Astrocyte (in vitro differentiated cells and primary cell): ENCODE results near the gene PRTN3. TPM values are rescaled to one million over a fixed set of nuclear protein-coding genes. Genes with fewer than 3 reads are reported as not detected.

Source experiments
- DNase-seq: peaks from one replicate; pipeline ENCODE4 v3.0.0-alpha.2; 2010; ENCODE audit warnings: low read depth
- FAIRE-seq: peaks from 2 replicates; lab custom pipeline; 2011; peaks lifted over from hg19 to GRCh38; lab: Jason Lieb, UNC
- H2AFZ ChIP-seq: 2 replicates; pipeline ENCODE4 v1.6.0; 2012; ENCODE audit warnings: low read depth, low read length, inconsistent platforms
- H3K27ac ChIP-seq: 2 replicates; pipeline ENCODE4 v1.5.1; 2011; ENCODE audit warnings: low read depth, low read length, inconsistent platforms
- H3K27me3 ChIP-seq: 2 replicates; pipeline ENCODE4 v1.6.0; 2011; ENCODE audit warnings: low read length, inconsistent platforms; ENCODE audit not compliant: insufficient read depth
- H3K36me3 ChIP-seq: 2 replicates; pipeline ENCODE4 v1.5.1; 2011; ENCODE audit warnings: low read length, inconsistent platforms; ENCODE audit not compliant: insufficient read depth
- H3K4me1 ChIP-seq: 2 replicates; pipeline ENCODE4 v1.5.1; 2011; ENCODE audit warnings: low read length, inconsistent platforms; ENCODE audit not compliant: insufficient read depth
- H3K4me2 ChIP-seq: 2 replicates; pipeline ENCODE4 v1.6.0; 2012; ENCODE audit warnings: low read length, inconsistent platforms
- H3K4me3 ChIP-seq: 2 replicates; pipeline ENCODE4 v1.5.1; 2011; ENCODE audit warnings: low read depth, mild to moderate bottlenecking, low read length, inconsistent platforms; ENCODE audit not compliant: insufficient read depth
- H3K79me2 ChIP-seq: 2 replicates; pipeline ENCODE4 v1.6.0; 2012; ENCODE audit warnings: mild to moderate bottlenecking, low read length, inconsistent platforms; ENCODE audit not compliant: insufficient read depth
- H3K9ac ChIP-seq: 2 replicates; pipeline ENCODE4 v1.6.0; 2012; ENCODE audit warnings: mild to moderate bottlenecking, low read length, inconsistent platforms
- H3K9me3 ChIP-seq: 2 replicates; pipeline ENCODE4 v1.5.1; 2012; ENCODE audit warnings: low read depth, mild to moderate bottlenecking, low read length, inconsistent platforms; ENCODE audit not compliant: insufficient read depth
- H4K20me1 ChIP-seq: 2 replicates; pipeline ENCODE4 v1.6.0; 2012; ENCODE audit warnings: low read length, inconsistent platforms; ENCODE audit not compliant: insufficient read depth
- H3K27ac Mint-ChIP-seq: one replicate; pipeline ENCODE4 v1.8.0; 2021; ENCODE audit warnings: mild to moderate bottlenecking, mixed read lengths; ENCODE audit not compliant: unreplicated experiment
- H3K27me3 Mint-ChIP-seq: one replicate; pipeline ENCODE4 v1.8.0; 2021; ENCODE audit warnings: low read depth, mixed read lengths; ENCODE audit not compliant: unreplicated experiment
- H3K36me3 Mint-ChIP-seq: one replicate; pipeline ENCODE4 v1.8.0; 2021; ENCODE audit warnings: low read depth, mixed read lengths; ENCODE audit not compliant: unreplicated experiment
- H3K4me1 Mint-ChIP-seq: one replicate; pipeline ENCODE4 v1.8.0; 2021; ENCODE audit warnings: low read depth, mixed read lengths; ENCODE audit not compliant: unreplicated experiment
- H3K4me3 Mint-ChIP-seq: one replicate; pipeline ENCODE4 v1.8.0; 2021; ENCODE audit warnings: mild to moderate bottlenecking, moderate library complexity, mixed read lengths; ENCODE audit not compliant: unreplicated experiment
- H3K9me3 Mint-ChIP-seq: one replicate; pipeline ENCODE4 v1.8.0; 2021; ENCODE audit warnings: mild to moderate bottlenecking, mixed read lengths; ENCODE audit not compliant: unreplicated experiment
- CTCF ChIP-seq: IDR thresholded peaks from 2 replicates; pipeline ENCODE4 v1.5.1; 2011; ENCODE audit warnings: low read depth, mild to moderate bottlenecking, inconsistent platforms, low read length, moderate library complexity; ENCODE audit not compliant: insufficient read depth
- EZH2 ChIP-seq: IDR thresholded peaks from 2 replicates; pipeline ENCODE4 v1.6.1; 2012; ENCODE audit warnings: mild to moderate bottlenecking, low read length, inconsistent platforms; ENCODE audit not compliant: insufficient read depth
- total RNA-seq: library from RNA; stranded (reverse); gene quantifications from 2 replicates; pipeline ENCODE4 v1.2.1, GENCODE V29; 2021

PRTN3 gene
- total RNA-seq, 1 donor from 2014 or later, result not detected

- Histone ChIP-seq H3K4me1 (no peaks in the 10 kb centered on the region), H3K9ac (no peak overlapping the region), H3K9me3 (no peaks in the 10 kb centered on the region), H3K27ac (no peak overlapping the region), H3K4me3 (no peak overlapping the region), H3K36me3 (no peaks in the 10 kb centered on the region), H4K20me1 (peaks cover 23% of the 10 kb centered on the region), H3K4me2 (no peak overlapping the region), H2AFZ (no peak overlapping the region), H3K27me3 (no peaks in the 10 kb centered on the region), H3K79me2 (peaks cover 8% of the 10 kb centered on the region)
- H3K27ac Mint-ChIP-seq, result no peak overlapping the region
- H3K4me1 Mint-ChIP-seq, result no peaks in the 10 kb centered on the region
- no peak overlapping the region for H3K4me3 Mint-ChIP-seq
- peaks cover 10% of the 10 kb centered on the region for H3K36me3 Mint-ChIP-seq
- FAIRE-seq (no peak), DNase-seq (no peak)
- H3K9me3 Mint-ChIP-seq, result no peaks in the 10 kb centered on the region
- no peaks in the 10 kb centered on the region for H3K27me3 Mint-ChIP-seq
- TF ChIP-seq EZH2 (no peak), CTCF (no peak)
Measured at GRCh38 chr19:896434-896833, 55.6 kb downstream of the PRTN3 start.

GRCh38 chr19:896999-897398 lies 56.2 kb downstream of the PRTN3 start:
- no peak overlapping the region for H3K4me3 Mint-ChIP-seq
- no peaks in the 10 kb centered on the region for H3K9me3 Mint-ChIP-seq
- Histone ChIP-seq H3K4me1 (no peaks in the 10 kb centered on the region), H3K27ac (no peak overlapping the region), H3K36me3 (no peaks in the 10 kb centered on the region), H3K4me3 (no peak overlapping the region), H3K27me3 (no peaks in the 10 kb centered on the region), H3K9me3 (no peaks in the 10 kb centered on the region), H4K20me1 (peaks cover 28% of the 10 kb centered on the region), H2AFZ (no peak overlapping the region), H3K4me2 (no peak overlapping the region), H3K79me2 (peaks cover 8% of the 10 kb centered on the region), H3K9ac (no peak overlapping the region)
- DNase-seq, result no peak
- peaks cover 10% of the 10 kb centered on the region for H3K36me3 Mint-ChIP-seq
- FAIRE-seq, result no peak
- H3K4me1 Mint-ChIP-seq, result no peaks in the 10 kb centered on the region
- no peak overlapping the region for H3K27ac Mint-ChIP-seq
- no peak for TF ChIP-seq EZH2
- no peak for TF ChIP-seq CTCF
- no peaks in the 10 kb centered on the region for H3K27me3 Mint-ChIP-seq

GRCh38 chr19:897442-898039 lies 56.7 kb downstream of the PRTN3 start:
- Histone ChIP-seq H2AFZ (no peak overlapping the region), H3K27me3 (no peaks in the 10 kb centered on the region), H4K20me1 (peaks cover 33% of the 10 kb centered on the region), H3K4me1 (no peaks in the 10 kb centered on the region), H3K4me3 (no peak overlapping the region), H3K9ac (no peak overlapping the region), H3K36me3 (peaks cover under 1% of the 10 kb centered on the region), H3K9me3 (no peaks in the 10 kb centered on the region), H3K79me2 (peaks cover 5% of the 10 kb centered on the region), H3K4me2 (no peak overlapping the region), H3K27ac (no peak overlapping the region)
- Mint-ChIP-seq H3K9me3 (no peaks in the 10 kb centered on the region), H3K27ac (no peak overlapping the region), H3K36me3 (peaks cover 10% of the 10 kb centered on the region), H3K4me3 (no peak overlapping the region), H3K4me1 (no peaks in the 10 kb centered on the region), H3K27me3 (no peaks in the 10 kb centered on the region)
- TF ChIP-seq EZH2 (no peak), CTCF (no peak)
- DNase-seq, result no peak
- FAIRE-seq, result no peak
